H1 (cell line): ENCODE measurements around the gene ATP11C. TPM values are rescaled to one million over a fixed set of nuclear protein-coding genes. Genes with fewer than 3 reads are reported as not detected.

Source experiments
- CTCF ChIA-PET: fragments of 300-600 bp; sonication (Branson Sonifier 250); formaldehyde crosslinking; loops from one replicate; lab custom pipeline; 2021; ENCODE audit not compliant: partially characterized antibody; lab: Charles Lee
- POLR2A ChIA-PET: fragments of 300-600 bp; sonication (Branson Sonifier 250); formaldehyde crosslinking; loops from one replicate; lab custom pipeline; 2021; ENCODE audit warnings: inconsistent platforms; ENCODE audit not compliant: partially characterized antibody; lab: Charles Lee
- DNase-seq, 2 experiments: peaks; one replicate each; pipeline versions ENCODE4 v3.0.0 to v3.0.0-alpha.2; 2010 to 2022; ENCODE audit warnings: low spot score in 2 of 2, low read depth in 1 of 2, mixed read lengths in 1 of 2
- FAIRE-seq: peaks from 2 replicates; lab custom pipeline; 2011; peaks lifted over from hg19 to GRCh38; lab: Jason Lieb, UNC
- H2AFZ ChIP-seq: 2 replicates; pipeline ENCODE4 v1.8.1; 2012; ENCODE audit warnings: low read length, inconsistent platforms
- H2AK5ac ChIP-seq: 2 replicates; pipeline ENCODE4 v1.6.1; 2013; ENCODE audit warnings: low read depth, low read length
- H2BK120ac ChIP-seq: replicated peaks from 2 replicates; pipeline ENCODE3; 2013; ENCODE audit warnings: low read depth, low read length, inconsistent platforms
- H2BK12ac ChIP-seq: 2 replicates; pipeline ENCODE4 v1.6.1; 2013; ENCODE audit warnings: low read depth, low read length
- H2BK15ac ChIP-seq: 2 replicates; pipeline ENCODE4 v1.6.1; 2013; ENCODE audit warnings: low read length
- H2BK20ac ChIP-seq: 2 replicates; pipeline ENCODE4 v1.6.1; 2013; ENCODE audit warnings: low read length
- H2BK5ac ChIP-seq: 2 replicates; pipeline ENCODE4 v1.6.1; 2013; ENCODE audit warnings: low read depth, low read length
- H3K14ac ChIP-seq: 2 replicates; pipeline ENCODE4 v1.6.1; 2013; ENCODE audit warnings: inconsistent platforms; ENCODE audit not compliant: insufficient read length
- H3K18ac ChIP-seq: 2 replicates; pipeline ENCODE4 v1.6.1; 2013; ENCODE audit warnings: low read length; ENCODE audit errors: extremely low read depth
- H3K23ac ChIP-seq: 2 replicates; pipeline ENCODE4 v1.6.1; 2013; ENCODE audit warnings: inconsistent platforms; ENCODE audit not compliant: insufficient read length
- H3K23me2 ChIP-seq: 2 replicates; pipeline ENCODE4 v1.6.1; 2013; ENCODE audit warnings: low read depth, low read length
- H3K27ac ChIP-seq: 2 replicates; pipeline ENCODE4 v1.6.1; 2011; ENCODE audit warnings: low read depth, low read length, inconsistent platforms
- H3K27me3 ChIP-seq, 4 experiments: replicated peaks in 1 of 4; 1 replicate in 1 of 4; 2 replicates in 3 of 4; pipeline versions ENCODE4 v1.6.1 to v1.8.1; 2011 to 2013; ENCODE audit warnings: low read length in 3 of 4, mild to moderate bottlenecking in 3 of 4, inconsistent platforms in 2 of 4, mixed read lengths in 2 of 4, moderate library complexity in 1 of 4; ENCODE audit not compliant: control insufficient read depth in 3 of 4, insufficient read depth in 3 of 4; ENCODE audit errors: extremely low read depth in 1 of 4
- H3K36me3 ChIP-seq, 4 experiments: 2 replicates each; pipeline versions ENCODE4 v1.6.1 to v1.8.1; 2011 to 2013; ENCODE audit warnings: mild to moderate bottlenecking in 4 of 4, low read length in 3 of 4, moderate library complexity in 2 of 4, control low read depth in 1 of 4, inconsistent platforms in 1 of 4; ENCODE audit not compliant: insufficient read depth in 4 of 4, control insufficient read depth in 2 of 4
- H3K4ac ChIP-seq: replicated peaks from 2 replicates; pipeline ENCODE3; 2013; ENCODE audit warnings: low read length, low read depth, mixed read lengths, inconsistent platforms; ENCODE audit not compliant: insufficient read length
- H3K4me1 ChIP-seq, 4 experiments: replicated peaks in 1 of 4; 1 replicate in 1 of 4; 2 replicates in 3 of 4; pipeline versions ENCODE4 v1.6.1 to v1.8.1; 2011 to 2013; ENCODE audit warnings: low read length in 3 of 4, inconsistent platforms in 2 of 4, mixed read lengths in 1 of 4; ENCODE audit not compliant: insufficient read depth in 4 of 4, control insufficient read depth in 3 of 4
- H3K4me2 ChIP-seq, 2 experiments: 2 replicates each; pipeline versions ENCODE4 v1.6.1 to v1.8.1; 2011 to 2013; ENCODE audit warnings: low read depth in 2 of 2, low read length in 2 of 2, control low read depth in 1 of 2, inconsistent platforms in 1 of 2, mild to moderate bottlenecking in 1 of 2; ENCODE audit not compliant: insufficient read depth in 1 of 2
- H3K4me3 ChIP-seq, 4 experiments: fragments of 200-600, 300-600 bp in 1 of 4; sonication (generic), shearing (Covaris generic), sonication (Bioruptor Twin) in 1 of 4; 2 replicates each; pipeline versions ENCODE4 v1.5.1 to v1.8.1; 2011 to 2016; ENCODE audit warnings: low read length in 4 of 4, low read depth in 3 of 4, control low read depth in 2 of 4, inconsistent platforms in 2 of 4, mild to moderate bottlenecking in 2 of 4, mixed read lengths in 1 of 4, moderate library complexity in 1 of 4; ENCODE audit not compliant: insufficient read depth in 2 of 4; ENCODE audit errors: extremely low read depth in 1 of 4
- H3K56ac ChIP-seq: replicated peaks from 2 replicates; pipeline ENCODE3; 2013; ENCODE audit warnings: low read depth, mild to moderate bottlenecking, mixed read lengths, low read length, inconsistent platforms; ENCODE audit not compliant: insufficient read length
- H3K79me1 ChIP-seq: 2 replicates; pipeline ENCODE4 v1.6.1; 2013; ENCODE audit warnings: low read depth, low read length, control low read depth
- H3K79me2 ChIP-seq, 2 experiments: 2 replicates each; pipeline versions ENCODE4 v1.6.1 to v1.8.1; 2012 to 2013; ENCODE audit warnings: low read length in 2 of 2, mild to moderate bottlenecking in 2 of 2, inconsistent platforms in 1 of 2; ENCODE audit not compliant: insufficient read depth in 2 of 2, control insufficient read depth in 1 of 2
- H3K9ac ChIP-seq, 4 experiments: replicated peaks in 1 of 4; 1 replicate in 1 of 4; 2 replicates in 3 of 4; pipeline versions ENCODE4 v1.6.1 to v1.8.1; 2011 to 2013; ENCODE audit warnings: low read depth in 3 of 4, low read length in 3 of 4, control low read depth in 2 of 4, mild to moderate bottlenecking in 2 of 4, moderate library complexity in 2 of 4, inconsistent platforms in 1 of 4; ENCODE audit errors: extremely low read depth in 1 of 4
- H3K9me3 ChIP-seq, 2 experiments: 2 replicates each; pipeline versions ENCODE4 v1.6.1 to v1.8.1; 2012 to 2013; ENCODE audit warnings: mild to moderate bottlenecking in 2 of 2, moderate library complexity in 2 of 2, control low read depth in 1 of 2, inconsistent platforms in 1 of 2, low read depth in 1 of 2, low read length in 1 of 2, mixed read lengths in 1 of 2; ENCODE audit not compliant: insufficient read depth in 2 of 2
- H4K20me1 ChIP-seq, 2 experiments: replicated peaks in 1 of 2; 2 replicates each; pipeline versions ENCODE3 to v1.8.1; 2011 to 2013; ENCODE audit warnings: inconsistent platforms in 2 of 2, low read length in 2 of 2, mild to moderate bottlenecking in 1 of 2; ENCODE audit not compliant: insufficient read depth in 2 of 2, control insufficient read depth in 1 of 2
- H4K5ac ChIP-seq: 2 replicates; pipeline ENCODE4 v1.6.1; 2013; ENCODE audit warnings: low read length, low read depth, mixed read lengths, inconsistent platforms; ENCODE audit not compliant: insufficient read length
- H4K8ac ChIP-seq: 2 replicates; pipeline ENCODE4 v1.8.0; 2013; ENCODE audit warnings: mild to moderate bottlenecking, moderate library complexity, low read length, inconsistent platforms; ENCODE audit not compliant: insufficient read depth; ENCODE audit errors: extremely low read depth
- H4K91ac ChIP-seq: replicated peaks from 2 replicates; pipeline ENCODE3; 2013; ENCODE audit warnings: low read length, mixed read lengths, inconsistent platforms; ENCODE audit not compliant: insufficient read length
- MAFK ChIP-seq: IDR thresholded peaks from 2 replicates; pipeline ENCODE4 v1.6.1; 2012; ENCODE audit warnings: low read depth, mild to moderate bottlenecking, improper control_type of control experiment, low read length
- NANOG ChIP-seq: IDR thresholded peaks from 2 replicates; pipeline ENCODE4 v1.6.1; 2011; ENCODE audit warnings: low read length, low read depth, mild to moderate bottlenecking, inconsistent platforms; ENCODE audit not compliant: insufficient read depth, poor library complexity, severe bottlenecking
- SP2 ChIP-seq: IDR thresholded peaks from 2 replicates; pipeline ENCODE4 v1.6.1; 2012; ENCODE audit warnings: mild to moderate bottlenecking, low read length, inconsistent platforms
- WGBS, 2 experiments: shearing (Covaris generic) in 1 of 2; methylation state at CpG; one replicate each; pipeline versions ENCODE4 v1.1.6 to v1.1.7; 2013 to 2015; ENCODE audit warnings: low lambda C conversion rate in 2 of 2, mixed read lengths in 2 of 2, inconsistent platforms in 1 of 2, low coverage in 1 of 2, missing lambda C conversion rate in 1 of 2; ENCODE audit not compliant: insufficient replicate concordance in 2 of 2, insufficient coverage in 1 of 2, insufficient read length in 1 of 2; ENCODE audit errors: extremely low coverage in 1 of 2, missing lambda C conversion rate in 1 of 2; 5-methylcytosine and 5-hydroxymethylcytosine counted together
- polyA plus RNA-seq, 7 experiments: library from polyadenylated mRNA; depleted of rRNA in 3 of 7; stranded (reverse) in 5 of 7; unstranded in 2 of 7; fragments of >200 nt in 5 of 7; fragments of 200-250 nt in 2 of 7; gene quantifications; 1 replicate in 5 of 7; 2 replicates in 1 of 7; 4 replicates in 1 of 7; pipeline versions ENCODE4 v1.2.1 to v1.2.3, GENCODE V29; 2011 to 2013; ENCODE audit warnings: missing spikeins in 2 of 7, mixed read lengths in 2 of 7
- total RNA-seq: library from RNA; stranded (reverse); fragmentation: NEBNext Ultra II Directional; extraction: Animal tissue kit (Norgen Biotek cat#: 25700); gene quantifications from 2 replicates; pipeline ENCODE4 v1.2.1, GENCODE V29; 2021

ATP11C gene
- total and polyA plus RNA-seq, 2 of the 8 experiments (the other 6 are each of a cell fraction or from before 2014, with no cell fraction given), result 14.7 to 52.1 TPM

DNA sequence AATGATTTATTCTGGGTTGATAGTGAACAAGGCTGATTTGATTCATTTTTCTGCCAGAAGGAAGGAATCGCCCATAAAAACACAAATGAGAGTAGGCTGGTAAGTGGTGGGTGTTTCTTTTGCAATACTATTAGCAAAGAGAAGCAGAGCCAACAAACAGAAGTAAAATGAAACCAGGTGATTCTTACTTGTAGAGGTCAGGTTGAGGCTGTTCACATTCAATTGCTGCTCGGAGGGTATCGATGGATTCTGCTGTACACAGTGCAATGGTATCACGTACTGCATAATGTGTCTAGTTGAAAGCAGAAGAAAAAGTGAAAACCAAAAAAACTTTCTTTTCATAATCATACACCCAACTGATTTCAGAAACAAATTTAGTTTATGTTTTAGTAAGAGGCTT lies 130.8 kb downstream of the ATP11C start:
- no peak overlapping the region for H2AFZ ChIP-seq
- H3K4ac ChIP-seq, result no peak overlapping the region
- CTCF ChIA-PET, result no interaction called here
- no peak overlapping the region for H3K9ac ChIP-seq
- no peak overlapping the region for H4K91ac ChIP-seq
- H3K56ac ChIP-seq, result no peak overlapping the region
- H4K20me1 ChIP-seq, result no peaks in the 10 kb centered on the region
- no peak overlapping the region for H3K18ac ChIP-seq
- no peak overlapping the region for H3K4me3 ChIP-seq
- no peaks in the 10 kb centered on the region for H3K27me3 ChIP-seq
- H3K36me3 ChIP-seq, result peaks cover 0 to 19% (median 1%) of the 10 kb centered on the region in 4 experiments; a peak in 3 of 8 replicates
- H2BK120ac ChIP-seq, result no peak overlapping the region
- H2BK15ac ChIP-seq, result no peak overlapping the region
- no peaks in the 10 kb centered on the region for H3K79me1 ChIP-seq
- no peaks in the 10 kb centered on the region for H3K23me2 ChIP-seq
- H2AK5ac ChIP-seq, result no peak overlapping the region
- no peak overlapping the region for H3K27ac ChIP-seq
- no peak overlapping the region for H2BK20ac ChIP-seq
- POLR2A ChIA-PET, result no interaction called here
- no peak overlapping the region for H4K5ac ChIP-seq
- FAIRE-seq, result no peak
- DNase-seq, result no peak
- no peak overlapping the region for H2BK12ac ChIP-seq
- H3K14ac ChIP-seq, result no peak overlapping the region
- H4K8ac ChIP-seq, result no peak overlapping the region
- H2BK5ac ChIP-seq, result no peak overlapping the region
- no peak overlapping the region for H3K4me2 ChIP-seq
- H3K4me1 ChIP-seq, result no peaks in the 10 kb centered on the region
- H3K79me2 ChIP-seq, result no peaks in the 10 kb centered on the region
- no peaks in the 10 kb centered on the region for H3K9me3 ChIP-seq
- TF ChIP-seq NANOG (no peak), MAFK (no peak), SP2 (no peak)
- no peak overlapping the region for H3K23ac ChIP-seq
- 75% methylated on average over 3 of the region's 4 CpGs; no CpG with 5 or more reads in 1 of the 2 experiments for WGBS, 2 experiments
